Loucy (cell line): Measurements from ENCODE around the gene CD300LD.

ENCODE experiments used
- CTCF ChIP-seq: fragments of 200-600 bp; sonication (generic); conservative IDR thresholded peaks from 2 replicates; pipeline ENCODE4 v1.5.1; 2014; ENCODE audit warnings: mild to moderate bottlenecking, antibody characterized with exemption, low read length
- EZH2phosphoT487 ChIP-seq: fragments of 200-600 bp; IDR thresholded peaks from 2 replicates; pipeline ENCODE4 v1.6.1; 2018; ENCODE audit warnings: antibody characterized with exemption, mild to moderate bottlenecking, moderate library complexity, borderline replicate concordance

- TF ChIP-seq CTCF (no peak), EZH2phosphoT487 (no peak)
These were observed 44.3 kb downstream of the CD300LD start for GRCh38 chr17:74547736-74548135.
